Activated effector memory CD4-positive, alpha-beta T cell treated with Interleukin-2 at 50 U/mL for 16 hours (primary cell): Measurements from ENCODE around the gene PADI3.

Experiments
- DNase-seq: peaks from one replicate; pipeline ENCODE4 v3.0.0-alpha.2; 2020

PADI3 gene

GRCh38 chr1:17248781-17249180 lies at the start of gene PADI3:
TSS of gene PADI3 (plus strand) at chr1:17249098. CDS start at chr1:17249138, 40 bp downstream.
- DNase-seq = no peak

GRCh38 chr1:17199267-17200044 lies 49.4 kb upstream of the PADI3 start:
- no peak for DNase-seq

GRCh38 chr1:17200246-17200645 lies 48.7 kb upstream of the PADI3 start:
- DNase-seq = no peak

- DNase-seq = no peak
Observed at GRCh38 chr1:17200756-17201155, 48.1 kb upstream of the PADI3 start.

- DNase-seq = no peak
Observed at GRCh38 chr1:17201201-17202021, 47.5 kb upstream of the PADI3 start.

- no peak for DNase-seq
Observed at GRCh38 chr1:17204546-17205440, 44.1 kb upstream of the PADI3 start, which contains the start of gene PADI1. TSS of gene PADI1 (plus strand) at chr1:17205128. CDS start at chr1:17205218, 90 bp downstream.

GRCh38 chr1:17205652-17206051 lies 43.2 kb upstream of the PADI3 start:
- no peak for DNase-seq

GRCh38 chr1:17206196-17206595 lies 42.7 kb upstream of the PADI3 start:
- no peak for DNase-seq

- DNase-seq = no peak
Observed at GRCh38 chr1:17207046-17207445, 41.9 kb upstream of the PADI3 start.

- no peak for DNase-seq
Observed at GRCh38 chr1:17207540-17207939, 41.4 kb upstream of the PADI3 start.

GRCh38 chr1:17207966-17208418 lies 40.9 kb upstream of the PADI3 start:
- DNase-seq = peak; percentile 2

- no peak for DNase-seq
Observed at GRCh38 chr1:17208546-17208945, 40.4 kb upstream of the PADI3 start.

GRCh38 chr1:17209430-17209829 lies 39.5 kb upstream of the PADI3 start:
- no peak for DNase-seq

- DNase-seq = no peak
Observed at GRCh38 chr1:17210176-17210575, 38.7 kb upstream of the PADI3 start.

- DNase-seq = no peak
Observed at GRCh38 chr1:17211377-17211776, 37.5 kb upstream of the PADI3 start.

GRCh38 chr1:17212009-17212408 lies 36.9 kb upstream of the PADI3 start:
- DNase-seq = no peak

GRCh38 chr1:17212487-17213121 lies 36.3 kb upstream of the PADI3 start:
- DNase-seq = peak; percentile 63

- no peak for DNase-seq
Observed at GRCh38 chr1:17213148-17213781, 35.6 kb upstream of the PADI3 start.

- no peak for DNase-seq
Observed at GRCh38 chr1:17213782-17214148, 35.1 kb upstream of the PADI3 start.

- no peak for DNase-seq
Observed at GRCh38 chr1:17214876-17215544, 33.9 kb upstream of the PADI3 start.

- DNase-seq = no peak
Observed at GRCh38 chr1:17215545-17215890, 33.4 kb upstream of the PADI3 start.
